ENCODE results near the gene AHDC1. TPM values are rescaled to one million over a fixed set of nuclear protein-coding genes. Genes with fewer than 3 reads are reported as not detected.

Gene AHDC1
- total and polyA plus RNA-seq, 9 of the 15 experiments (the other 6 are each of a cell fraction or from before 2014, with no cell fraction given): 0.21 to 36.4 (median 4.7) TPM

- TF ChIP-seq IRF9 (tag; IDR thresholded peaks at IDR 0.05) (no peak), SETDB1 (IDR thresholded peaks at IDR 0.05; ENCODE audit: low read length) (no peak), ZBTB1 (CRISPR knock-in tag; IDR thresholded peaks at IDR 0.05; ENCODE audit: borderline replicate concordance, low read depth) (peak; percentile 21; the same call in 1 of the 2 replicates), CREB1 (IDR thresholded peaks at IDR 0.05) (no peak), CREB1 (CRISPR knock-in tag; IDR thresholded peaks at IDR 0.05) (peak; percentile 10; the same call in 1 of the 2 replicates), BDP1 (IDR thresholded peaks at IDR 0.05; ENCODE audit: insufficient read depth, insufficient read length) (no peak), USF1 (CRISPR knock-in tag; IDR thresholded peaks at IDR 0.05) (no peak), RFX7 (CRISPR knock-in tag; IDR thresholded peaks at IDR 0.05) (no peak), ZFP1 (CRISPR knock-in tag; IDR thresholded peaks at IDR 0.05) (no peak), ZNF121 (CRISPR knock-in tag; conservative IDR thresholded peaks at IDR 0.05) (no peak), RUNX1 (IDR thresholded peaks at IDR 0.05; ENCODE audit: low read depth) (no peak), E2F5 (CRISPR knock-in tag; IDR thresholded peaks at IDR 0.05) (no peak), IRF1 (CRISPR knock-in tag; IDR thresholded peaks at IDR 0.05; ENCODE audit: borderline replicate concordance) (peak; percentile 81; the same call in 1 of the 2 replicates), ATF2 (CRISPR knock-in tag; IDR thresholded peaks at IDR 0.05) (no peak), HDAC8 (tag; IDR thresholded peaks at IDR 0.05) (no peak), ZBTB5 (IDR thresholded peaks at IDR 0.05) (no peak), RNF2 (IDR thresholded peaks at IDR 0.05) (no peak), CHD2 (IDR thresholded peaks at IDR 0.05; ENCODE audit: low read depth, low read length) (no peak), SMARCC2 (IDR thresholded peaks at IDR 0.05; ENCODE audit: low read depth) (no peak), DEAF1 (CRISPR knock-in tag; IDR thresholded peaks at IDR 0.05) (no peak), MAFF (IDR thresholded peaks at IDR 0.05; ENCODE audit: low read length) (no peak), KAT7 (CRISPR knock-in tag; IDR thresholded peaks at IDR 0.05; ENCODE audit: borderline replicate concordance) (peak; percentile 94; the same call in 1 of the 2 replicates)
Measured at GRCh38 chr1:27489501-27489972, 114.4 kb downstream of the AHDC1 start (continued).

Measured in K562 (cell line).